ENCODE results near the gene WIPI1. TPM values are rescaled to one million over a fixed set of nuclear protein-coding genes. Genes with fewer than 3 reads are reported as not detected.

The WIPI1 gene
- total and polyA plus RNA-seq, 2 of the 13 experiments (the other 11 are each of a cell fraction or from before 2014, with no cell fraction given) = 29.4 to 141 TPM

DNA sequence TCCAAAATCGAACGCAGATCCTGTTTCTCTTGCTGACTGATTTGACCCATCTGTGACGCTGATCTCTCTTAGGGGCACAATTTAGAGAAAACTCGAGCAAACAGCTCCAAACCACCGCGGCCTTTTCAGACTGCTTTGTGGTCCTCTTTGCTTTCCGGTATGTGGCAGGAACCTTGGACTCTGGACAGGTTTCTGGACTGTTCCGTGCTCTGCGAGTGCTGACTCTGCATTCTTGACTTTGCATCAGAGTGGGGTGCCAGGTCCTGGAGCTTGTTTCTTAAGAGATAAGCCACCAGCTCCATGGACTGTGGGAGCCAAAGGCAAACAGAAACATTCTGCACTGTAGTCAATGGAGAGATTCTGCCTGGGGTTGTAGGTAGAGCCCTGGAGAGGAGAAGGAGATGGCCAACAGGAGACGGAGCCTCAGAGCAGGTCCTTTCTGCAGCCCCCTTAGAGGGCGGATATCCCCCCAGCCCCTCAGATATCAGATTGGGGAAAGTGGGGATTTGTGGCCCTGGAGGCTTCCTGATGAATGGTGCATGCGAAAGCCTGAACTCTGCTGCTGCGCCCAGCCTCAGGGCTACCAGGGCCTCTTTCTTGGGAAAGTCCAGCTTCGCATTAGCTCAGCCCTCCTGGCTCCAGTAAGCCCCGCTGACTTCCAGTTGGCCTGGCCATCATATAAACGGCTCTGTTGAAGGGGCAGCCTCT lies 65.6 kb downstream of the WIPI1 start (continued):
- TF ChIP-seq ZNF12 (CRISPR knock-in tag; IDR thresholded peaks at IDR 0.05) = 0 out of 2 replicates have a peak, but pooled peaks have one; percentile 24
- no peak for TF ChIP-seq GABPA (IDR thresholded peaks at IDR 0.05; ENCODE audit: low read depth, low read length)
- no peak for TF ChIP-seq GABPA (CRISPR knock-in tag; IDR thresholded peaks at IDR 0.05; ENCODE audit: low read depth)
- TF ChIP-seq CBX1 (IDR thresholded peaks at IDR 0.05; ENCODE audit: low read depth) = no peak
- TF ChIP-seq, protein P1, sequence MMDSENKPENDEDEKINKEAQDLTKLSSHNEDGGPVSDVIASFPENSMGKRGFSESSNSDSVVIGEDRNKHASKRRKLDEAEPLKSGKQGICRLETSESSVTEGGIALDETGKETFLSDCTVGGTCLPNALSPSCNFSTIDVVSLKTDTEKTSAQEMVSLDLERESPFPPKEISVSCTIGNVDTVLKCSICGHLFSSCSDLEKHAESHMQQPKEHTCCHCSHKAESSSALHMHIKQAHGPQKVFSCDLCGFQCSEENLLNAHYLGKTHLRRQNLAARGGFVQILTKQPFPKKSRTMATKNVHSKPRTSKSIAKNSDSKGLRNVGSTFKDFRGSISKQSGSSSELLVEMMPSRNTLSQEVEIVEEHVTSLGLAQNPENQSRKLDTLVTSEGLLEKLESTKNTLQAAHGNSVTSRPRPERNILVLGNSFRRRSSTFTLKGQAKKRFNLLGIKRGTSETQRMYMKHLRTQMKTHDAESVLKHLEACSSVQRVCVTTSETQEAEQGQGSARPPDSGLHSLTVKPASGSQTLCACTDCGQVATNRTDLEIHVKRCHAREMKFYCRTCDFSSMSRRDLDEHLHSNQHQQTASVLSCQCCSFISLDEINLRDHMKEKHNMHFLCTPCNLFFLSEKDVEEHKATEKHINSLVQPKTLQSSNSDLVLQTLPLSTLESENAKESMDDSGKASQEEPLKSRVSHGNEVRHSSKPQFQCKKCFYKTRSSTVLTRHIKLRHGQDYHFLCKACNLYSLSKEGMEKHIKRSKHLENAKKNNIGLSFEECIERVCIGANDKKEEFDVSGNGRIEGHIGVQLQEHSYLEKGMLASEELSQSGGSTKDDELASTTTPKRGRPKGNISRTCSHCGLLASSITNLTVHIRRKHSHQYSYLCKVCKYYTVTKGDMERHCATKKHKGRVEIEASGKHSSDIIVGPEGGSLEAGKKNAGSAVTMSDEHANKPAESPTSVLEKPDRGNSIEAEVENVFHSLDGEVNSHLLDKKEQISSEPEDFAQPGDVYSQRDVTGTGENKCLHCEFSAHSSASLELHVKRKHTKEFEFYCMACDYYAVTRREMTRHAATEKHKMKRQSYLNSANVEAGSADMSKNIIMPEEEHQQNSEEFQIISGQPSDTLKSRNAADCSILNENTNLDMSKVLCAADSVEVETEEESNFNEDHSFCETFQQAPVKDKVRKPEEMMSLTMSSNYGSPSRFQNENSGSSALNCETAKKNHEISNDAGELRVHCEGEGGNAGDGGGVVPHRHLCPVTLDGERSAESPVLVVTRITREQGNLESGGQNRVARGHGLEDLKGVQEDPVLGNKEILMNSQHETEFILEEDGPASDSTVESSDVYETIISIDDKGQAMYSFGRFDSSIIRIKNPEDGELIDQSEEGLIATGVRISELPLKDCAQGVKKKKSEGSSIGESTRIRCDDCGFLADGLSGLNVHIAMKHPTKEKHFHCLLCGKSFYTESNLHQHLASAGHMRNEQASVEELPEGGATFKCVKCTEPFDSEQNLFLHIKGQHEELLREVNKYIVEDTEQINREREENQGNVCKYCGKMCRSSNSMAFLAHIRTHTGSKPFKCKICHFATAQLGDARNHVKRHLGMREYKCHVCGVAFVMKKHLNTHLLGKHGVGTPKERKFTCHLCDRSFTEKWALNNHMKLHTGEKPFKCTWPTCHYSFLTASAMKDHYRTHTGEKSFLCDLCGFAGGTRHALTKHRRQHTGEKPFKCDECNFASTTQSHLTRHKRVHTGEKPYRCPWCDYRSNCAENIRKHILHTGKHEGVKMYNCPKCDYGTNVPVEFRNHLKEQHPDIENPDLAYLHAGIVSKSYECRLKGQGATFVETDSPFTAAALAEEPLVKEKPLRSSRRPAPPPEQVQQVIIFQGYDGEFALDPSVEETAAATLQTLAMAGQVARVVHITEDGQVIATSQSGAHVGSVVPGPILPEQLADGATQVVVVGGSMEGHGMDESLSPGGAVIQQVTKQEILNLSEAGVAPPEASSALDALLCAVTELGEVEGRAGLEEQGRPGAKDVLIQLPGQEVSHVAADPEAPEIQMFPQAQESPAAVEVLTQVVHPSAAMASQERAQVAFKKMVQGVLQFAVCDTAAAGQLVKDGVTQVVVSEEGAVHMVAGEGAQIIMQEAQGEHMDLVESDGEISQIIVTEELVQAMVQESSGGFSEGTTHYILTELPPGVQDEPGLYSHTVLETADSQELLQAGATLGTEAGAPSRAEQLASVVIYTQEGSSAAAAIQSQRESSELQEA (CRISPR knock-in tag; IDR thresholded peaks at IDR 0.05; ENCODE audit: not compliant biosample characterization) = no peak
- peak; percentile 70 for TF ChIP-seq CREM (IDR thresholded peaks at IDR 0.05)
- no peak for TF ChIP-seq CREM (CRISPR knock-in tag; IDR thresholded peaks at IDR 0.05)
- TF ChIP-seq, protein P2, sequence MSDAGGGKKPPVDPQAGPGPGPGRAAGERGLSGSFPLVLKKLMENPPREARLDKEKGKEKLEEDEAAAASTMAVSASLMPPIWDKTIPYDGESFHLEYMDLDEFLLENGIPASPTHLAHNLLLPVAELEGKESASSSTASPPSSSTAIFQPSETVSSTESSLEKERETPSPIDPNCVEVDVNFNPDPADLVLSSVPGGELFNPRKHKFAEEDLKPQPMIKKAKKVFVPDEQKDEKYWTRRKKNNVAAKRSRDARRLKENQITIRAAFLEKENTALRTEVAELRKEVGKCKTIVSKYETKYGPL (CRISPR knock-in tag; IDR thresholded peaks at IDR 0.05) = no peak
- peak; percentile 42; the same call in 1 of the 2 replicates for TF ChIP-seq KDM4B (CRISPR knock-in tag; IDR thresholded peaks at IDR 0.05)
- TF ChIP-seq, protein P3, sequence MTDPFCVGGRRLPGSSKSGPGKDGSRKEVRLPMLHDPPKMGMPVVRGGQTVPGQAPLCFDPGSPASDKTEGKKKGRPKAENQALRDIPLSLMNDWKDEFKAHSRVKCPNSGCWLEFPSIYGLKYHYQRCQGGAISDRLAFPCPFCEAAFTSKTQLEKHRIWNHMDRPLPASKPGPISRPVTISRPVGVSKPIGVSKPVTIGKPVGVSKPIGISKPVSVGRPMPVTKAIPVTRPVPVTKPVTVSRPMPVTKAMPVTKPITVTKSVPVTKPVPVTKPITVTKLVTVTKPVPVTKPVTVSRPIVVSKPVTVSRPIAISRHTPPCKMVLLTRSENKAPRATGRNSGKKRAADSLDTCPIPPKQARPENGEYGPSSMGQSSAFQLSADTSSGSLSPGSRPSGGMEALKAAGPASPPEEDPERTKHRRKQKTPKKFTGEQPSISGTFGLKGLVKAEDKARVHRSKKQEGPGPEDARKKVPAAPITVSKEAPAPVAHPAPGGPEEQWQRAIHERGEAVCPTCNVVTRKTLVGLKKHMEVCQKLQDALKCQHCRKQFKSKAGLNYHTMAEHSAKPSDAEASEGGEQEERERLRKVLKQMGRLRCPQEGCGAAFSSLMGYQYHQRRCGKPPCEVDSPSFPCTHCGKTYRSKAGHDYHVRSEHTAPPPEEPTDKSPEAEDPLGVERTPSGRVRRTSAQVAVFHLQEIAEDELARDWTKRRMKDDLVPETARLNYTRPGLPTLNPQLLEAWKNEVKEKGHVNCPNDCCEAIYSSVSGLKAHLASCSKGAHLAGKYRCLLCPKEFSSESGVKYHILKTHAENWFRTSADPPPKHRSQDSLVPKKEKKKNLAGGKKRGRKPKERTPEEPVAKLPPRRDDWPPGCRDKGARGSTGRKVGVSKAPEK (CRISPR knock-in tag; IDR thresholded peaks at IDR 0.05; ENCODE audit: borderline replicate concordance) = 0 out of 2 replicates have a peak, but pooled peaks have one; percentile 37
- no peak; the same call in 1 of the 2 replicates for TF ChIP-seq ZFP37 (CRISPR knock-in tag; IDR thresholded peaks at IDR 0.05; ENCODE audit: borderline replicate concordance)
- TF ChIP-seq, protein P4, sequence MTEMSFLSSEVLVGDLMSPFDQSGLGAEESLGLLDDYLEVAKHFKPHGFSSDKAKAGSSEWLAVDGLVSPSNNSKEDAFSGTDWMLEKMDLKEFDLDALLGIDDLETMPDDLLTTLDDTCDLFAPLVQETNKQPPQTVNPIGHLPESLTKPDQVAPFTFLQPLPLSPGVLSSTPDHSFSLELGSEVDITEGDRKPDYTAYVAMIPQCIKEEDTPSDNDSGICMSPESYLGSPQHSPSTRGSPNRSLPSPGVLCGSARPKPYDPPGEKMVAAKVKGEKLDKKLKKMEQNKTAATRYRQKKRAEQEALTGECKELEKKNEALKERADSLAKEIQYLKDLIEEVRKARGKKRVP (CRISPR knock-in tag; IDR thresholded peaks at IDR 0.05) = no peak
- peak; percentile 48; the same call in 1 of the 2 replicates for TF ChIP-seq ZNF788 (CRISPR knock-in tag; IDR thresholded peaks at IDR 0.05; ENCODE audit: borderline replicate concordance)
- TF ChIP-seq ZNF550 (CRISPR knock-in tag; IDR thresholded peaks at IDR 0.05; ENCODE audit: borderline replicate concordance) = no peak

Measured in HepG2 (cell line).